IMR-90 (cell line): ENCODE results near the gene NBEA.

Source experiments
- RFX5 ChIP-seq: IDR thresholded peaks from 2 replicates; pipeline ENCODE4 v1.8.0; 2012; ENCODE audit warnings: low read depth, mild to moderate bottlenecking, low read length, moderate library complexity
- SMC3 ChIP-seq: fragments of 150-350 bp; IDR thresholded peaks from 2 replicates; pipeline ENCODE4 v1.6.1; 2016; ENCODE audit warnings: low read depth, mild to moderate bottlenecking, antibody characterized with exemption, low read length, moderate library complexity

DNA sequence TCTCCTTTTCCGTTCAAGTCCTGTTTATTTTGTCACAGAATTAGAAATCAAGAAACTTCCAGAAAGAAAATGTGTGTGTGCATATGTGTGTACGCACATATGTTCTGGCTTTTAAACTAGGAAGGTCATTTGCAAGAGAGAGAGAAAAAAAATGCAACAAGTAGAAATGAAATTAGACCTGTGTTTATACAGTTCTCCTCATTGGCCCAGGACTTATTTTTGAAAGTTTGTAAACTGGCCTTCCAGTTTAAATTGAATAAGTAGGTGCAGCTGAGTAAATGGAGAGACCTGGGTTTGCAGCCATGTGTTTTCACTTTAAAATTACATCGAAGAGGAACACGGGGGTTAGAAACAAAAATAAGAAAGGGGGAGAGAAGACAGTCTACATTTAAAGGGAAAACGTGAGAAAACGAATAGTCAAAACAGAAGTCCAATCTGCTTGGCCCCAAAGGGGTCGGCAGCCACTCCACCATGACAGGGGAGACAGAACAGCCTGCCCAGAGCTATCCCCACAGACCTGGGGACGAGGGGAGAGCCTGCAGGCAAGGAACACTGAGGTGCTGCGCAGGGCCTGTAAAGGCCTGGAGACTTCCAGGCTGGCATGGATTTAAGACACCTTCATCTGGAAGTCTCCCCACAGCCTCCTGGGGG, 751.2 kb downstream of the NBEA start:
- TF ChIP-seq RFX5 = no peak
- TF ChIP-seq SMC3 = no peak
